ENCODE measurements around the gene TRIM62. TPM values are rescaled to one million over a fixed set of nuclear protein-coding genes. Genes with fewer than 3 reads are reported as not detected.
A peak's percentile ranks its signal among the peaks of the same experiment; 100 is the strongest.

TRIM62 gene
- total RNA-seq, 1 donor from 2014 or later = 14.0 TPM

DNA sequence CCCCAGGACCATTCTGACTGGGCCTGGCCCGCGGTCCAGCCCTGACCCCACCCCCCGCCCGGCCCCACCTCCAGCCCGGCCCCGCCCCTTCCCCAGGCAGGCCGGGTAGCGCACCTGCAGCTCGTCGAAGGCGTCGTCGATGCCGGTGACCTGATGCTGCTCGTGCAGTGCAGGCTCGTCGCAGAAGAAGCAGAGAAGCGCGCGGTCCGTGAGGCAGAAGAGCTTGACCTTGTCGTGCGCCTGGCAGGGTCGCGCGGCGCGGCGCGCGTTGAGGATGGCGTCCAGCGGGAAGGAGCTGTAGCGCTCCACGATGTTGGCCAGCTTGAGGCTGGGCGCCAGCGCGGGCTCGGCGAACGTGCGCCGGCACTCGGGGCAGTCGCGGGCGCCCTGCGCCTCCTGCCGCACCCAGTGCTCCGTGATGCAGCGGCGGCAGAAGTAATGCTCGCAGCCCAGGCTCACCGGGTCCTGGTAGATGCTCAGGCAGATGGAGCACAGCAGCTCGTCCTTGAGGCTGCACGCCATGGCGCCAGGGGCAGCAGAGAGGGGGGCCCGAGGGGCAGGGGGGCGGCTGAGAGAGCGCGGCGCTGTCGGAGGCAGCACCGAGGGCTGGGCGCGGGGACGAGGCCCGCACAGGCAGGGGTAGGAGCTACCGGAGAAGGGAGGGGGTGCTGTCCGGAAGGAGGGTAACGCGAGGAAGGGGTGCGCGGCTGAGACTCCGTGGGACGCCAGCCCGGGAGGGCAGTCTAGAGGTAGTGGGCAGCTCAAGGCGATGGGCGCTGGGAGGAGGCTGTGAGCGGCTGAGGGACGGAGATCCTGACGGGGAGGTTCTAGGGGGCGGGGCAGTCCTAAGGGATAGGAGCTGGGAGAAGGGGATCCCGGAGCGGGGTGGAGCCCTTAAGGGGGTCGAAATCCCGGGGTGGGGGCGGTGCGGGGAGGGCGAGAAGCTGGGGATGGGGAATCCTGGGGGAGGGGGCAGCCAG, 642 bp downstream of the TRIM62 start:
- H3K36me3 Mint-ChIP-seq = no peaks in the 10 kb centered on the region

DNA sequence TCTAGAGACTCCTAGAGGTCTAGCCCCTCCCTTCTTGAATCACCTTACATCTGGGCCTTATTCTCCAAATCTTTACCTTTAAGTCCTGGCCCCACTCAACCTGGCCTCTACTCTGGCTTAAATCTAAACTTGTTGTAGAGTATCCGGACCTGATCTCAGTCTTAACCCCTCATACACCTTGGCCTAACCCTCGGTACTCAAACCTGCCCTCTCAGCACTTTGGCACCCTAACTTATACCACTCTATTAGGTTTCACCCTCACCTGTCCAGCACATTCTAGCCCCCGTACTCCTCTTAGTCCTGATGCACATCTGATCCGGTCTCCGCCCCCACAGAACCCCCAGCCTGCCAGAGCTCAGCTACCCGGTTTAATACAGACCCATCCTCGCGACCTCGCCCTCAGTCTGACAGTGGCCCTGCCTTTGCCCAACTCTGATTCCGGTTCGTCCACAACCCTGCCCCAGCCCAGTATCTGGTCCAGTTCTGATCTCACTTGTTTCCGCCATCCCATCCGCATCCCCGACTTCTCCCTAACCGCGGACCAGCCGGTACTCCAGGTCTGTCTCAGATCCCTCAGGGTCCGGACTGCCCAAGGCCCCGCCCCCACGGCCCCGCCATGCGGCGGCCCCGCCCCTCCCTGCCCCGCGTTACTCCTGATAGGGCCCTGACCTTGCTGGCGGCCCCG, 1.5 kb downstream of the TRIM62 start:
- no peaks in the 10 kb centered on the region for H3K9me3 Mint-ChIP-seq
- no peak for DNase-seq (ENCODE audit: extremely low spot score, unreplicated experiment)
- peaks cover 36% of the 10 kb centered on the region for H3K4me1 Mint-ChIP-seq (ENCODE audit: unreplicated experiment)
- H3K4me3 Mint-ChIP-seq = peak overlapping the region; percentile 91
- H3K27me3 Mint-ChIP-seq = peaks cover 3% of the 10 kb centered on the region
- H3K27ac Mint-ChIP-seq = peak overlapping the region; percentile 59
- H3K36me3 Mint-ChIP-seq = no peaks in the 10 kb centered on the region
- TF ChIP-seq, protein P1, sequence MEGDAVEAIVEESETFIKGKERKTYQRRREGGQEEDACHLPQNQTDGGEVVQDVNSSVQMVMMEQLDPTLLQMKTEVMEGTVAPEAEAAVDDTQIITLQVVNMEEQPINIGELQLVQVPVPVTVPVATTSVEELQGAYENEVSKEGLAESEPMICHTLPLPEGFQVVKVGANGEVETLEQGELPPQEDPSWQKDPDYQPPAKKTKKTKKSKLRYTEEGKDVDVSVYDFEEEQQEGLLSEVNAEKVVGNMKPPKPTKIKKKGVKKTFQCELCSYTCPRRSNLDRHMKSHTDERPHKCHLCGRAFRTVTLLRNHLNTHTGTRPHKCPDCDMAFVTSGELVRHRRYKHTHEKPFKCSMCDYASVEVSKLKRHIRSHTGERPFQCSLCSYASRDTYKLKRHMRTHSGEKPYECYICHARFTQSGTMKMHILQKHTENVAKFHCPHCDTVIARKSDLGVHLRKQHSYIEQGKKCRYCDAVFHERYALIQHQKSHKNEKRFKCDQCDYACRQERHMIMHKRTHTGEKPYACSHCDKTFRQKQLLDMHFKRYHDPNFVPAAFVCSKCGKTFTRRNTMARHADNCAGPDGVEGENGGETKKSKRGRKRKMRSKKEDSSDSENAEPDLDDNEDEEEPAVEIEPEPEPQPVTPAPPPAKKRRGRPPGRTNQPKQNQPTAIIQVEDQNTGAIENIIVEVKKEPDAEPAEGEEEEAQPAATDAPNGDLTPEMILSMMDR (conservative IDR thresholded peaks at IDR 0.05) = no peak

More for the DNA sequence above, 642 bp downstream of the TRIM62 start:
- TF ChIP-seq, protein P1 (conservative IDR thresholded peaks at IDR 0.05) = peak; percentile 25
- no peaks in the 10 kb centered on the region for H3K9me3 Mint-ChIP-seq
- peak overlapping the region; percentile 73 for H3K27ac Mint-ChIP-seq
- DNase-seq (ENCODE audit: extremely low spot score, unreplicated experiment) = peak; percentile 85
- H3K27me3 Mint-ChIP-seq = peaks cover 3% of the 10 kb centered on the region
- H3K4me1 Mint-ChIP-seq (ENCODE audit: unreplicated experiment) = peaks cover 36% of the 10 kb centered on the region
- H3K4me3 Mint-ChIP-seq = peak overlapping the region; percentile 91

DNA sequence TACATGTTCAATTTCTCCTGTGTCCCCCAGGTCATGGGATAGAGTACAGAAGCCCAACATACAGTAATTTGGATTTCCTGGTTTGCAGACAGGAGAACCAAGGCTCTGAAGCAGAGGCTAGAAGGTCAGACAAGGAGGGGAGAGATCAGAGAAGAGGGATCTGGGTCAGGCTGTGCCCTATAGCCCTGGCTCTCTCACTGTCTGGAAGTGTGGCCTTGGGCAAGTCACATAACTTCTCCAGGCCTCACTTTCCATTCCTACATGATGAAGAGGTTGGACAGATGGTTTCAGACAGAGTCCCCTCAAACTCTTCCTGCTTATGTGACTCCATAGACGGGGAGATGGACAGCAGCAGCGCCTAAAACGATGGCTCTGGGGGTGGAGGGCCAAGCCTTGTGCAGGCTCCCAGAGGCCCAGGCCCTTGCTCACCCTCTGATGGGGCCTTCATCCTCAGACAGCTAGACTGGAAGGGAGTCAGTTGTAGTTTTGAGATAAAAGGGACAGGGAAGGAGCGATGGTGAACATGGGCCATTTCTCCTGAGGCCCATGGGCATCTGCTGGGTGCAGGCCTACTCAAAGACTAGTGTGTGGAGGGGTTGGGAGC, 2.9 kb downstream of the TRIM62 start:
- Mint-ChIP-seq H3K27ac (peak overlapping the region; percentile 35), H3K4me3 (peak overlapping the region; percentile 55), H3K36me3 (no peaks in the 10 kb centered on the region), H3K27me3 (peaks cover 3% of the 10 kb centered on the region), H3K4me1 (ENCODE audit: unreplicated experiment) (peaks cover 36% of the 10 kb centered on the region), H3K9me3 (no peaks in the 10 kb centered on the region)
- TF ChIP-seq, protein P1 (conservative IDR thresholded peaks at IDR 0.05) = no peak
- DNase-seq (ENCODE audit: extremely low spot score, unreplicated experiment) = peak; percentile 59

DNA sequence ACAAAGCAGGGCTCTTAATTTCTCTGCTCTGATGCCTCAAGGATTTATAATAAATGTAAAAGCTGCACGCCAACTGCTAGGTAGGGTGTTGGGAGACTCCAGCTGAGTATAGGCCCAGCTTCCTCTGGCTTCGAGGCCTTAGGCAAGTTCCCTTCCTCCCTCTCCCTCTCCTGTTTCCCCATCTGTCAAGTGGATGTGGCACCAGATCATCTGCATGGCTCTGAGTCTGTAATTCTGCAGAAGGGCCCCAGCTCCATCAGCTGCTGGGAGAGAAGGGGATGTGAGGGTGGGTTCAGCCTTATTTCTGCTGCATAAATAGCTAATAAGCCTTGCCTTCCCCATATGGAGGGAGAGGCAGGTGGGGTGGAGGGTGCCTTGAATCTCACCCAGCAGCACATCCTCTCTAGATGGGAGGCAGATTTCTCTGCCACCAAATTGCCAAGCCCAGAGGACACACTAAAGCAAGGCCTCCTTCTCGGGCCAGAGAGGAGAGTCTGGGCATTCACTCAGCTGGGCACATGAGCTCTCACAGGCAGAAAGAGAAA, 3.8 kb downstream of the TRIM62 start:
- no peaks in the 10 kb centered on the region for H3K36me3 Mint-ChIP-seq
- peak overlapping the region; percentile 55 for H3K4me3 Mint-ChIP-seq
- TF ChIP-seq, protein P1 (conservative IDR thresholded peaks at IDR 0.05) = no peak
- peaks cover 41% of the 10 kb centered on the region for H3K4me1 Mint-ChIP-seq (ENCODE audit: unreplicated experiment)
- DNase-seq (ENCODE audit: extremely low spot score, unreplicated experiment) = peak; percentile 27
- no peaks in the 10 kb centered on the region for H3K9me3 Mint-ChIP-seq
- H3K27ac Mint-ChIP-seq = no peak overlapping the region
- peaks cover 3% of the 10 kb centered on the region for H3K27me3 Mint-ChIP-seq

DNA sequence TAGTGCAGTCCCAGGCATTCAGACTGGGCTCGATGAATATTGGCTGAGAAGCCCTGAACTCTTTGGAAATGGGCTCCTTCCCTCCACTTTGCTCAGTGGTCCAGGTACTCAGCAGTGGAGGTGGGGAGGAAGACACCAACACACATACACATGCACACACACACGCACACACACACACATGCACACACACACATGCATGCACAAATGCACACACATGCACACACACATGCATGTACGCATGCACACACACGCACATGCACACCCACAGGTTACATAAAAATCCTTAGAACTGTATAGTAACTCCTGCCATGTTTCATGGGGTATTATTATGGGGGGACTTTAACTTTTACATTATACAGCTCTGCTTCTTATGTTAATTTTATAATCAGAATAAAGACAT, 5.0 kb downstream of the TRIM62 start:
- Mint-ChIP-seq H3K9me3 (no peaks in the 10 kb centered on the region), H3K27ac (peak overlapping the region; percentile 92), H3K4me3 (no peak overlapping the region), H3K36me3 (peaks cover 2% of the 10 kb centered on the region), H3K27me3 (no peaks in the 10 kb centered on the region), H3K4me1 (ENCODE audit: unreplicated experiment) (peaks cover 36% of the 10 kb centered on the region)
- DNase-seq (ENCODE audit: extremely low spot score, unreplicated experiment) = peak; percentile 25
- TF ChIP-seq, protein P1 (conservative IDR thresholded peaks at IDR 0.05) = no peak
